ENCODE data around the gene PHACTR2.
"Not testable (repeated sequence)": the region's sequence is repeated elsewhere in the genome, so short reads cannot be mapped to it uniquely, and the experiment has no call there.

- not testable (repeated sequence) for TF ChIP-seq CTCF, POLR2A (IDR thresholded peaks at IDR 0.05)
These were observed 46.6 kb upstream of the PHACTR2 start for GRCh38 chr6:143631196-143631595.

All from body of pancreas (tissue), 4 donors.